Mucosa of rectum (tissue), 2 donors: ENCODE measurements around the gene SLC47A2.
"Not testable (repeated sequence)": the region's sequence is repeated elsewhere in the genome, so short reads cannot be mapped to it uniquely, and the experiment has no call there.

Source experiments
- H3K27ac ChIP-seq, 2 donors: one replicate each; pipeline ENCODE4 v1.7.0; 2013; ENCODE audit warnings: inconsistent platforms in 2 of 2, low read depth in 2 of 2, low read length in 2 of 2
- H3K27me3 ChIP-seq, 2 donors: one replicate each; pipeline ENCODE4 v1.7.0; 2013; ENCODE audit warnings: low read length in 2 of 2; ENCODE audit not compliant: control insufficient read depth in 2 of 2, insufficient read depth in 2 of 2
- H3K36me3 ChIP-seq, 2 donors: one replicate each; pipeline ENCODE4 v1.7.0; 2013; ENCODE audit warnings: low read length in 2 of 2; ENCODE audit not compliant: control insufficient read depth in 2 of 2, insufficient read depth in 2 of 2
- H3K4me1 ChIP-seq, 2 donors: one replicate each; pipeline ENCODE4 v1.7.0; 2013; ENCODE audit warnings: low read length in 2 of 2, mild to moderate bottlenecking in 1 of 2; ENCODE audit not compliant: control insufficient read depth in 2 of 2, insufficient read depth in 2 of 2
- H3K4me3 ChIP-seq, 2 donors: one replicate each; pipeline ENCODE4 v1.7.0; 2013; ENCODE audit warnings: low read length in 2 of 2
- H3K9ac ChIP-seq, 2 donors: one replicate each; pipeline ENCODE4 v1.7.0; 2013; ENCODE audit warnings: low read length in 2 of 2, low read depth in 1 of 2, mild to moderate bottlenecking in 1 of 2
- H3K9me3 ChIP-seq, 2 donors: one replicate each; pipeline ENCODE4 v1.7.0; 2013; ENCODE audit warnings: low read length in 2 of 2; ENCODE audit not compliant: control insufficient read depth in 2 of 2
- donor health status: healthy.
- donor health status: Normal muscosa, but diverticular disease.

Gene SLC47A2, protein sequence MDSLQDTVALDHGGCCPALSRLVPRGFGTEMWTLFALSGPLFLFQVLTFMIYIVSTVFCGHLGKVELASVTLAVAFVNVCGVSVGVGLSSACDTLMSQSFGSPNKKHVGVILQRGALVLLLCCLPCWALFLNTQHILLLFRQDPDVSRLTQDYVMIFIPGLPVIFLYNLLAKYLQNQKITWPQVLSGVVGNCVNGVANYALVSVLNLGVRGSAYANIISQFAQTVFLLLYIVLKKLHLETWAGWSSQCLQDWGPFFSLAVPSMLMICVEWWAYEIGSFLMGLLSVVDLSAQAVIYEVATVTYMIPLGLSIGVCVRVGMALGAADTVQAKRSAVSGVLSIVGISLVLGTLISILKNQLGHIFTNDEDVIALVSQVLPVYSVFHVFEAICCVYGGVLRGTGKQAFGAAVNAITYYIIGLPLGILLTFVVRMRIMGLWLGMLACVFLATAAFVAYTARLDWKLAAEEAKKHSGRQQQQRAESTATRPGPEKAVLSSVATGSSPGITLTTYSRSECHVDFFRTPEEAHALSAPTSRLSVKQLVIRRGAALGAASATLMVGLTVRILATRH

DNA sequence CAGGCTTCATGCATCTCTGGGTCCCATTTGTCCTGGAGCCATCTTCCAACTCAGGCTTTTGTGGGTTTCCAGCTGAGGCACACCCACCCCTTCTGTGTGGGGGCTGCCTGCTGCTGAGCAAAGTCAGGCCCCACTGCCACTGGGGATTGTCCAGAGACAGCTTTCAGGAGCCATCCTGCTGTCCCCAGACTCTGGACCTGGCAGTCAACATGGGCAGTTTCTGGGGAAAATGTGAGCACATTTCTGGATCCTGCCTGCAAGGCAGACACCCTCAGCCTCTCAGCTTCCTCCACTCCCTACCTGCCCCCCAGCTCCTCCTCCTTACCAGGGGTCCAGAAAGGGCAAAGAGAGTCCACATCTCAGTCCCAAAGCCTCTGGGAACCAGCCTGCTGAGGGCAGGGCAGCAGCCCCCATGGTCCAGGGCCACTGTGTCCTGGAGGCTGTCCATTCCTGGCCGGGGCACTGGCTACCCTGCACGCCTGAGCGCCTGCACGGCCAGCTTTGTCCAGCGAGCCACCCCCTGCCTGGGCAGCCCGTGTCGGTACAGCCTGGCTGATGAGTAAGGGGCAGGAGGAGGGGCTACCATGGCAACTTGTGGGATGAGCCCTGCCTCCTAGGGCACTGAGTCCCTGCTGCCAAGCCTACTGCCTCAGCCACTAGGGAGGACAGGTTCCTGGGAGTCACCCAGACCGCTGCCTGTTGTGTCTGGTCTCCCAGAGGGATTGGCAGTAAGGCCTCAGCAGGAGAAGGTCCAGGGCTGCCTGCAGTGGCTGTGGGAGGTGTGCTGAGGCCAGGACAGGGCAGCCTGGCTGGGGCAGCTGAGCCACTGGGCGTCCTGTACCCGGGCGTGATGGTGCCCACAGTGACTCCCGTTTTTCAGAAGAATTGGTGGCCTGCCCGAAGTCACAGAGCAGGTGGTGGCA, at the start of gene SLC47A2:
Gene SLC47A2, minus strand, starts transcription at position 477 of the 923 bp plus-strand sequence. Its CDS starts 29 bp downstream, at position 448.
- H3K4me1 ChIP-seq: peaks cover 23 to 31% of the 10 kb centered on the region in 2 donors
- no peaks in the 10 kb centered on the region for H3K36me3 ChIP-seq
- H3K4me3 ChIP-seq: no peak within 1 kb of the TSS
- no peaks in the 10 kb centered on the region for H3K27me3 ChIP-seq
- no peak within 1 kb of the TSS for H3K27ac ChIP-seq
- H3K9ac ChIP-seq: no peak within 1 kb of the TSS
- H3K9me3 ChIP-seq: no peaks in the 10 kb centered on the region

DNA sequence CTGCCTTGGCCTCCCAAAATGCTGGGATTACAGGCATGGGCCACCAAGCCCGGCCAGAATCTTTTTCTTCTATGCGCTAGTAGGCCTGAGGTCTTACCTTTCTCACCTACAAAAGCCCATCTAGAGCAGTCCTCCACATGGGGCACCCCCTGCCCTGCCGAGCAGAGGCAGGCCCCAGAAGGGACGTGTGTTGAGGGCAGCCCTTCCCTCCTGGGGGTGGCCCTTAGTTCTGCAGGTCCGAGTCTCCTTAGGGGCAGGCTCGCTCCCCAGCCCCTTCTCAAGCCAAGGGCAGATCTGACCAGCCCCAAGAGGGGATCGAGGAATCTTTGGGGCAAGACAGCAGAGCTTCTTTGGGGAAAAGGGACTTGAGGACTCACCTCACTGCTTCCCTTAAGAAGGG, 49.6 kb upstream of the SLC47A2 start:
- Histone ChIP-seq H3K9ac (no peak overlapping the region), H3K4me3 (no peak overlapping the region), H3K27ac (no peak overlapping the region), H3K36me3 (no peaks in the 10 kb centered on the region), H3K4me1 (peaks cover 0 to 2% of the 10 kb centered on the region in 2 donors), H3K27me3 (no peaks in the 10 kb centered on the region), H3K9me3 (no peaks in the 10 kb centered on the region)

DNA sequence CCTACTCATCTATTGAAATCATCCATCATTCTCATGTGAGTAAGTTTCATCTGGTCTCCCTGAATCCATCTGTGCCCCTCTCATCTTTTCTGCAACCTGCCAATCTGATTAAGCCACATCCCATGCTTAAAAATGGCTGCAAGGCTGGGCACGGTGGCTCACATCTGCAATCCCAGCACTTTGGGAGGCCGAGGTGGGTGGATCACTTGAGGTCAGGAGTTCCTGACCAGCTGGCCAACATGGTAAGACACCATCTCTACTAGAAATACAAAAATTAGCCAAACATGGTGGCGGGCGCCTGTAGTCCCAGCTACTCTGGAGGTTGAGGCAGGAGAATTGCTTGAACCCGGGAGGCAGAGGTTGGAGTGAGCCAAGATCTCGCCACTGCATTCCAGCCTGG, 47.6 kb upstream of the SLC47A2 start:
- not testable (repeated sequence) for H3K9me3 ChIP-seq, H3K4me1 ChIP-seq, H3K9ac ChIP-seq, H3K4me3 ChIP-seq, H3K27ac ChIP-seq, H3K27me3 ChIP-seq, H3K36me3 ChIP-seq

DNA sequence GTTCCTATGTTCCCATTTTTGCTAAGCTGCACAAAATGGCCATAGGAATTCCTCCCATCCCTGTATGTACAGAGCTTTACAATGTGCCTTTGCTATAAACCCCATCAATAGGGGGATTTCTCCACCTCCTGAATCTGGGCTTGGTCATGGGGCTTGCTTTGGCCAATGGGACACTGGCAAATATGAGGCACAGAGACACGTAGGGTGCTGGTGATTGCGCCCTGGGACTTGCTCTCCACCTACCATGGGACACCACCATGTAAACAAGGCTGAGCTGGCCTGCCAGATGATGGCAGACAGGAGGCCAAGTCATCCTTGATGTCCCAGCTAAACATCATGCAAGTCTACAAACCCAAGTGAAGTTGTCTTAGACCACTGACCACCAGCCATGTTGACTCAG, 47.0 kb upstream of the SLC47A2 start:
- H3K27ac ChIP-seq: no peak overlapping the region
- H3K9ac ChIP-seq: no peak overlapping the region
- no peaks in the 10 kb centered on the region for H3K36me3 ChIP-seq
- H3K4me3 ChIP-seq: no peak overlapping the region
- H3K27me3 ChIP-seq: no peaks in the 10 kb centered on the region
- H3K4me1 ChIP-seq: peaks cover 0 to 2% of the 10 kb centered on the region in 2 donors
- H3K9me3 ChIP-seq: no peaks in the 10 kb centered on the region

DNA sequence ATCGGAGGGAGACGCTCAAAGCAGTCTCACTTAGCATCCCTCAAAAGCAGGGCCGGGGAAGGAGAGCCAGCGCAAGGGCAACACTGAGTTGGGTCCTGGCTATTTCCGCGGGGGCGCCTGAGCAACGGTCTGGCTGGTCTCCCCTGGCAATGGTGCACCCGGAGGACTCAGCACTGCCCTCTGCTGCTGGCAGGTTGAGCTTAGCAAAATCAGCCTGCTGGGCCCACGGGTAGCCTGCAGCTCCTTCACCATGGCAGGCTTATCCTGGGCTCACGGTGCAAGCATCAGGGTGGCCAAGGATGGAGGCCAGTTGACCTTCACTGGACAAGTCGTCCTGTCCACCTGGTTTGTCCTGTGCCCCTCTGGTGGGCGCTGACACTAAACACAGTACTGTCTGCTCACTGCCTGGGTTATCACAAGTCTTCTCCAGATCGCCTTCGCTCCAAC, 46.2 kb upstream of the SLC47A2 start:
- H3K27ac ChIP-seq: no peak overlapping the region
- peaks cover 0 to 2% of the 10 kb centered on the region in 2 donors for H3K4me1 ChIP-seq
- H3K9ac ChIP-seq: peak overlapping the region in 1 of 2 donors; percentile 2
- no peaks in the 10 kb centered on the region for H3K9me3 ChIP-seq
- no peak overlapping the region for H3K4me3 ChIP-seq
- no peaks in the 10 kb centered on the region for H3K36me3 ChIP-seq
- no peaks in the 10 kb centered on the region for H3K27me3 ChIP-seq

DNA sequence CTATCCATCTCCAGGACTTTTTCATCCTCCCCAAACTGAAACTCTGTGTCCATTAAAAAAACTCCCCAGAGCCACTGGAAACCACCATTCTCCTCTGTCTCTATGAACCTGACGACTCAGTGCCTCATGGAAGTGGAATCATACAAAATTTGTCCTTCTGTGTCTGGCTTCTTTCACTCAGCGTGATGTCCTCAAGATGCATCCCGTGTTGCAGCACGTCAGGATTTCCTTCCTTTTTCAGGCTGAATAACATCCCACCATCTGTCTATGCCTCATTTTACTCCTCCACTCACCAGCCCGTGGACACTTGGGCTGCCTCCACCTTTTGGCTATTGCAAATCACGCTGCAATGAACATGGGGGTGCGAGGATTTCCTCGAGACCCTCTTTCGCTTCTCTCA, 44.4 kb upstream of the SLC47A2 start:
- H3K9ac ChIP-seq: no peak overlapping the region
- H3K27ac ChIP-seq: no peak overlapping the region
- H3K27me3 ChIP-seq: no peaks in the 10 kb centered on the region
- H3K9me3 ChIP-seq: no peaks in the 10 kb centered on the region
- H3K4me1 ChIP-seq: no peaks in the 10 kb centered on the region
- no peaks in the 10 kb centered on the region for H3K36me3 ChIP-seq
- no peak overlapping the region for H3K4me3 ChIP-seq

DNA sequence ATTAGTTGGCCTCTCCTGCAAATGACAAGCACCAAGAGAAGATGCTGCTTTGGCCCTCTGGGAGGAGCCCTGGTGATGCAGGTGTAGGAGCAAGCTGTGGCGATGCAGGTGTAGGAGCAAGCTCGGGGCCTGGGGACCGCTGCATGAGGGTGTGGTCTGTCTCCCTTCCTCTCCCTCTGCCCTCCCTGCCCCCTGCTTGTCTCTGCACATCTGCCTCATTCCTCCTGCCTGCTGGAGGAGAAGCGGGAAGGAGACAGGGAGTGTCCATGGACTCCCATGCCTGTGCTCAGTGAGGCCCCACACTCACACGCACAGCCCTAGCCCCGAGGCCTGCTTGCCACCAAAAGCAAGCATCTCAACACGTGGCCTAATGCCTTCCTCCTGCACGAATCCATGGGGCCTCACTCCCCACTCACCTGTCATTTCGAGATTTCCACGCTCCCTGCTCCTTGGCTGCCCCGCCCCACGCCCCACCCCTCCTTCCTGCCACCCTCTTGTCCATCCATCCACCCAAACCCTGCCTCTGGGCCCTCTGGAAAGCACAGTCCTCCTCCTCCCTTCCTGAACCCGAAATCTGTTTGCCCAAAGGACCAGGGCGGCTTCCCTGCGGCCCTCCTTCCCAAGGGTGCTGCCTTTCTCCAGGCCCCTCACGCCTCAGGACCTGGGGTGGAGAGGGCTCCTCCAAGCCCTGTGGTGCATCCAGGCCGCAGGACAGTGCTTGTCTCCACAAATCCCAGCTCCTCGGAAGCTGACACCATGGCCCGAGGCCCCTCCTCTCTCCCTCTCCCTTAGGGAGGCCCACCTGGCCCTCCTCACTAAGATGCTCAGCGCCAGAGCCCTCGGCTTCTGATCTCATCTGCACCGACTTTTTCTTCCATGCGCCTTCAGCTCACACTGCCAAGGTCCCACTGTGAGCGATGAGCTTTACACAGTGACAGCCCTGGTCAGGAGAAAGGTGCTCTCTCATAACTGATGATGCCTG, 43.5 kb upstream of the SLC47A2 start:
- Histone ChIP-seq H3K27ac (no peak overlapping the region), H3K36me3 (no peaks in the 10 kb centered on the region), H3K4me1 (no peaks in the 10 kb centered on the region), H3K4me3 (no peak overlapping the region), H3K9ac (no peak overlapping the region), H3K27me3 (no peaks in the 10 kb centered on the region), H3K9me3 (no peaks in the 10 kb centered on the region)

DNA sequence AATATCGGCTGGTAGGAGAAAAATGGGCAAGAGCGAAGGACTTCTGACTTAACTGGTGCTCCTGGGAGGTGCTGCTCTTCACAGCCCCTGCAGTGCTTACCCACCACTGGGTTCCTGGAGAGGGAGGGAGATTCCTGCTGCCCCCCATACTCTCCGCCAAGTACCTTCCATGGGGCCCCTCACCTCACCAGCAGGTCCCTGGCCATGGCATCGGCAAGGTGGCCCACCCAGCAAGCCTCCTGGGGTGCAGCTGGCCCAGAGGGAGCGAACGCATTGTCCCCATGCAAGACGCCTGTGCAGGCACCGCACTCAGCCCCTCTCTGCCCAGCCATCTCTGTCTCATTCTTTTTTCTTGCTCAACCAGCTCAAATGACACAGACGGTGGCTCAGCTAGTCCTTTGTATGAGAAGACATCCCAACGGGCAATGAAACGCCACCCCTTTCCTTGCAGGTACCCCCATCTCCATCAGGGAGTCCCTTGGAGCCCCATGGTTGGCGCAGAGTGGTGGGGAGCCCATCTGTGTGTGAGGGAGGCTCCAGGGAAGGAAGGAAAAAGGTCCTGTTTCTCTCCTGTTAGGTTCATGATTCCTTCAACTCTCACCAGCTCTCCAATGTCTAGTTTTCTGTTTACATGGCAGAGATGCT, 41.3 kb upstream of the SLC47A2 start:
- Histone ChIP-seq H3K27me3 (no peaks in the 10 kb centered on the region), H3K9me3 (no peaks in the 10 kb centered on the region), H3K4me3 (no peak overlapping the region), H3K27ac (no peak overlapping the region), H3K36me3 (no peaks in the 10 kb centered on the region), H3K4me1 (peaks cover 4 to 10% of the 10 kb centered on the region in 2 donors), H3K9ac (no peak overlapping the region)

DNA sequence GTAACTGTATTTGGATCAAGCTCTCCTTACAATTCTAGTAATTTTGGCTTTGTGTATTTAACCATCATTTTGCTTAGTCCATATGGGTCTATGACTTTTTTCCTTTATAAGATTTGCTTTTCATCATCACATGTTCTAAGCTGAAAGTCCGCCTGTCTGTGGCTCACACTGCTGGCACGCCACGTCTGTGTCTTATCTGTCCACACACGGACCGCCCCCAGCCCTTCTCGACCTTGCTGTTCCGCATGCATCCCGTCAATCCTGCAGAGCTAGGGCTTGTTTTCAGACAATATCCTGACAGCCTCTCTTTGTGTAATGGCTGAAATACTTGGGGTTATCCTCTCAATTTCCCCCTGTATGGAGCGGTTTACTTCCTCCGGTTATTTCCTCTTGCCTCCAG, 40.2 kb upstream of the SLC47A2 start:
- H3K27me3 ChIP-seq: no peaks in the 10 kb centered on the region
- no peaks in the 10 kb centered on the region for H3K9me3 ChIP-seq
- H3K27ac ChIP-seq: no peak overlapping the region

More for the DNA sequence above, 40.2 kb upstream of the SLC47A2 start:
- no peak overlapping the region for H3K4me3 ChIP-seq
- H3K4me1 ChIP-seq: peaks cover 4 to 11% of the 10 kb centered on the region in 2 donors
- no peak overlapping the region for H3K9ac ChIP-seq
- H3K36me3 ChIP-seq: no peaks in the 10 kb centered on the region
